HG03139 (cell line): ENCODE measurements around the gene GLA.

ENCODE experiments used
- ATAC-seq: cut with Tn5 transposase; IDR thresholded peaks from one replicate; pipeline ENCODE4 v1.9.1; 2021; ENCODE audit not compliant: unreplicated experiment

GLA gene

GRCh38 chrX:101407748-101408531, at the start of gene GLA, which contains the start of gene HNRNPH2:
TSS of gene GLA (minus strand) at chrX:101407925. CDS start at chrX:101407903, 22 bp downstream.
TSS of gene HNRNPH2 (plus strand) at chrX:101408222. CDS start at chrX:101411989, 3,767 bp downstream.
- peak; percentile 84 for ATAC-seq

DNA sequence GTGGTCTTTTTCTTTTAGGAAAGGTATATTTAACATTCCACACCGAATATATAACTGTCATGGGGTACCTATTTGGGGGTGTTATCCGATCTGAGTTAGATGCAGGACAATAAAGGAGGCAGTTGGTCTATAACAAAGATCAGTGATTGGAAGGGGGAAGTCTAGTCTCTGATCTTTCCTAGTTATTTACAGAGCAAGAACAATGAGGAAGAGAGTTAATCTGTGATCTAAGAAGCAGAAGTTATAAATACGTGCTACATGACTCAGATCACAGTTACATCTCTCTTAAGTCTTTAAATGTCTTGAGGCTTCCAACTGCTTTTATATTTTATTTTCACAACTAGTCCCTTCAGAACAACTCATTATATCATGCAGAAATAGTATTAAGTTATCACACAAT, 44.3 kb upstream of the GLA start:
- no peak for ATAC-seq

GRCh38 chrX:101450961-101451360, 43.2 kb upstream of the GLA start:
- no peak for ATAC-seq

DNA sequence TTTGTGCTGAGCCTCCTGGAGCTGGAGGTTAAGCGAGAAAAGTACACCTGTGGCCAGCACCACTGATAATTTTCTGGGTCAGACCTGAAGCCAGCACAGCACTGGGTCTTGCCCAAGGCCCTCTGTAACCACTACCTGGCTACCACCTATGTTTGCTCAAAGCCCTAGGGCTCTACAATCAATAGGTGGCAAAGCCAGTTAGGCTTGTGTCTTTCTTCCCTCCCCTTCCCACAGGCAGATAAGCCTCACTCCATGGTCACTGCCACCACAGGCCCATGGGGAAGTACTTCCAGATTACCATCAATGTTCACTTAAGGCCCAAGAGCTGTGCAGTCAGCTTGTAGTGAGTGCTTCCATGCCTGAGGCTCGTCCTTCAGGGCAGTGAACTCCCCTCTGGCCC, 42.4 kb upstream of the GLA start:
- ATAC-seq = no peak

DNA sequence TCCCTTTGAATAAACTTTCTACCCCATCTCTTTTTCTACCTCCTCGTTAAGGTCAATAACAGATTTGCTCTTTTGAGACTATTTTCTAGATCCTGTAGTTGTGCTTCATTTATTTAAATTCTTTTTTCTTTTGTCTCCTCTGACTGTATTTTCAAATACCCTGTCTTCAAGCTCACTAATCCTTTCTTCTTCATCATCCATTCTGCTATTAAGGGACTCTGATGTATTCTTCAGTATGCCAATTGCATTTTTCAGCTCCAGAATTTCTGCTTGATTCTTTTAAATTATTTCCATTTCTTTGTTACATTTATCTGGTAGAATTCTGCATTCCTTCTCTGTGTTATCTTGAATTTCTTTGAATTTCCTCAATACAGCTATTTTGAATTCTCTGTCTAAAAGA, 41.6 kb upstream of the GLA start:
- no peak for ATAC-seq

DNA sequence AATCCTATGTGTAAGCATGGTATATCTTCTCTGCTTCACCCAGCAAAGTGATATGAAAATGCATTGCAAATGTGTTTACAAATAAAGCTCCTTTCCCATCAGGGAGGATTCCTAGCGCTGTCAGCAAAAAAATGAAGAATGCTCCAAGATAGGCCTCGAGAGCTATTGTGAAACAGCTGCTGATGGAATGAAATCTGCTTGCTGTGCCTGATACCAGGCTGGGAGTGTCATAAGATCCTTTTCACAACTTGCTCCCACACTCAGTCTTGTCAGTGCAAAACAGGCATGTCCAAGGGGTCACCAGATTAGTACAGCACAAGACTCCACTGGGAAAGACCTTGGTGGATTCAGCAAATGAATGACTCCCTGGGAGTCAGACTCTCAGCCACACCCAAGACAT, 34.4 kb upstream of the GLA start:
- no peak for ATAC-seq

GRCh38 chrX:101430457-101431078, 22.8 kb upstream of the GLA start:
- peak; percentile 96 for ATAC-seq

GRCh38 chrX:101429934-101430333, 22.2 kb upstream of the GLA start:
- ATAC-seq = peak; percentile 26

- no peak for ATAC-seq
Observed at GRCh38 chrX:101427954-101428353, 20.2 kb upstream of the GLA start.

GRCh38 chrX:101419489-101419888, 11.8 kb upstream of the GLA start:
- ATAC-seq = no peak

GRCh38 chrX:101417981-101418841, 10.5 kb upstream of the GLA start:
- ATAC-seq = peak; percentile 49

DNA sequence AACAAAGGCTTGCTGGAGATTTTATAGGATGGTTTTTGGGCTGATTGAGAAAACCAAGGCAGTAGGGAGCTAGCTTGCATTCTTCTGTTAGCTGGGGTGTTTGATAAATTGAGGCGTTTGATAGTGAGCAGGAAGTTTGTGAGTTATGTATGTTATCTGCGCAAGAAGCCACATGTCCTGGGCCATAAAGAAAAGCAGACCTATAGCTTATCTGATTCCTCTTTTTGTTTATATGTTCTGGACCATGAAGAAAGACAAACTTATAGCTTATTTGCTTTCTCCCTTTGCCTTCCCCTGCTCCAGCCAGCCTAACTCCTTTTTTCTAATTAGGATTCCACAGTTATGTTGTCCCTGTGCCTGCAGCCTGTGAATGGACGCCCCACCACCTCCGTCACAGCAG, 9.5 kb upstream of the GLA start:
- ATAC-seq = no peak

GRCh38 chrX:101416691-101417090, 9.0 kb upstream of the GLA start:
- no peak for ATAC-seq

- ATAC-seq = peak; percentile 48
Observed at GRCh38 chrX:101415180-101416145, 7.7 kb upstream of the GLA start.

- ATAC-seq = no peak
Observed at GRCh38 chrX:101411984-101412383, 4.3 kb upstream of the GLA start.

- no peak for ATAC-seq
Observed at GRCh38 chrX:101410461-101410860, 2.7 kb upstream of the GLA start.

- no peak for ATAC-seq
Observed at GRCh38 chrX:101409043-101409442, 1.3 kb upstream of the GLA start.

GRCh38 chrX:101408532-101408841, 762 bp upstream of the GLA start:
- no peak for ATAC-seq

- no peak for ATAC-seq
Observed at GRCh38 chrX:101407167-101407747, 468 bp downstream of the GLA start.

GRCh38 chrX:101399825-101400224, 7.9 kb downstream of the GLA start:
- no peak for ATAC-seq
